MCF 10A (cell line): ENCODE results near the gene SELENOI. TPM values are rescaled to one million over a fixed set of nuclear protein-coding genes. Genes with fewer than 3 reads are reported as not detected.

Source experiments
- BruUV-seq: library from RNA; stranded (reverse); fragments of 400-500 nt; replicated peaks from 2 replicates; lab custom pipeline; 2021; lab: Mats Ljungman, UMichigan
- CTCF ChIA-PET: fragments of 300-600 bp; sonication (Branson Sonifier 250); formaldehyde crosslinking; extraction: SDS; loops from one replicate; lab custom pipeline; 2021; ENCODE audit warnings: antibody characterized with exemption, inconsistent platforms; lab: Yijun Ruan, JAX
- POLR2A ChIA-PET: fragments of 300-600, 350-650 bp; sonication (Branson Sonifier 250); formaldehyde crosslinking; extraction: SDS; loops from one replicate; lab custom pipeline; 2020; ENCODE audit warnings: antibody characterized with exemption, inconsistent platforms; lab: Yijun Ruan, JAX
- DNase-seq: peaks from one replicate; pipeline ENCODE4 v3.0.0-alpha.2; 2018; ENCODE audit not compliant: unreplicated experiment
- H3K27ac Mint-ChIP-seq: one replicate; pipeline ENCODE4 v1.8.0; 2022; ENCODE audit warnings: mild to moderate bottlenecking, low read depth, mixed read lengths; ENCODE audit not compliant: unreplicated experiment
- H3K27me3 Mint-ChIP-seq: one replicate; pipeline ENCODE4 v1.8.0; 2022; ENCODE audit warnings: mixed read lengths; ENCODE audit not compliant: insufficient read depth, unreplicated experiment
- H3K36me3 Mint-ChIP-seq: one replicate; pipeline ENCODE4 v1.8.0; 2022; ENCODE audit warnings: mild to moderate bottlenecking, moderate library complexity, mixed read lengths; ENCODE audit not compliant: insufficient read depth, unreplicated experiment
- H3K4me1 Mint-ChIP-seq: one replicate; pipeline ENCODE4 v1.8.0; 2022; ENCODE audit warnings: mixed read lengths; ENCODE audit not compliant: insufficient read depth, unreplicated experiment
- H3K4me3 Mint-ChIP-seq: one replicate; pipeline ENCODE4 v1.8.0; 2022; ENCODE audit warnings: mild to moderate bottlenecking, moderate library complexity, mixed read lengths; ENCODE audit not compliant: unreplicated experiment
- H3K9me3 Mint-ChIP-seq: one replicate; pipeline ENCODE4 v1.8.0; 2022; ENCODE audit warnings: mixed read lengths; ENCODE audit not compliant: unreplicated experiment
- intact Hi-C: fragments of 100-400 bp; cut with micrococcal nuclease; formaldehyde crosslinking; loops from 2 replicates; pipeline ENCODE4 v1.14.1; 2022
- total RNA-seq: library from RNA; stranded (reverse); gene quantifications from 2 replicates; pipeline ENCODE4 v1.2.3, GENCODE V29; 2022
- TF ChIP-seq, protein P1 (sequence below): fragments of 200-600 bp; IDR thresholded peaks from one replicate; pipeline ENCODE4 v1.8.0; 2022; ENCODE audit warnings: antibody characterized with exemption, mild to moderate bottlenecking; ENCODE audit not compliant: unreplicated experiment

Gene SELENOI
- total RNA-seq, 1 experiment from 2014 or later, result 51.0 TPM

GRCh38 chr2:26333293-26333692, 12.7 kb upstream of the SELENOI start:
- no TSS peak for BruUV-seq
- Mint-ChIP-seq H3K36me3 (no peaks in the 10 kb centered on the region), H3K9me3 (no peaks in the 10 kb centered on the region), H3K27ac (no peak overlapping the region), H3K4me3 (no peak overlapping the region), H3K4me1 (peaks cover 8% of the 10 kb centered on the region), H3K27me3 (peaks cover 21% of the 10 kb centered on the region)
- TF ChIP-seq, protein P1, sequence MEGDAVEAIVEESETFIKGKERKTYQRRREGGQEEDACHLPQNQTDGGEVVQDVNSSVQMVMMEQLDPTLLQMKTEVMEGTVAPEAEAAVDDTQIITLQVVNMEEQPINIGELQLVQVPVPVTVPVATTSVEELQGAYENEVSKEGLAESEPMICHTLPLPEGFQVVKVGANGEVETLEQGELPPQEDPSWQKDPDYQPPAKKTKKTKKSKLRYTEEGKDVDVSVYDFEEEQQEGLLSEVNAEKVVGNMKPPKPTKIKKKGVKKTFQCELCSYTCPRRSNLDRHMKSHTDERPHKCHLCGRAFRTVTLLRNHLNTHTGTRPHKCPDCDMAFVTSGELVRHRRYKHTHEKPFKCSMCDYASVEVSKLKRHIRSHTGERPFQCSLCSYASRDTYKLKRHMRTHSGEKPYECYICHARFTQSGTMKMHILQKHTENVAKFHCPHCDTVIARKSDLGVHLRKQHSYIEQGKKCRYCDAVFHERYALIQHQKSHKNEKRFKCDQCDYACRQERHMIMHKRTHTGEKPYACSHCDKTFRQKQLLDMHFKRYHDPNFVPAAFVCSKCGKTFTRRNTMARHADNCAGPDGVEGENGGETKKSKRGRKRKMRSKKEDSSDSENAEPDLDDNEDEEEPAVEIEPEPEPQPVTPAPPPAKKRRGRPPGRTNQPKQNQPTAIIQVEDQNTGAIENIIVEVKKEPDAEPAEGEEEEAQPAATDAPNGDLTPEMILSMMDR, result no peak
- POLR2A ChIA-PET, result interaction anchor here (0.6 to 1.0 kb wide), 2 partner anchors 37 to 90 kb away, joined by 3 read pairs; partner anchors contain the start of gene HADHA
- DNase-seq, result no peak
- intact Hi-C loops, result loop anchor here (5.0 kb wide), 2 partner anchors 134 to 244 kb away; no protein-coding TSS in a partner anchor
- CTCF ChIA-PET, result no interaction called here

GRCh38 chr2:26335231-26335630, 10.7 kb upstream of the SELENOI start:
- CTCF ChIA-PET, result no interaction called here
- POLR2A ChIA-PET, result interaction anchor here (1.2 to 2.9 kb wide), 2 partner anchors 9 to 13 kb away, joined by 4 to 20 read pairs; partner anchors contain the start of gene SELENOI

GRCh38 chr2:26336719-26337118, 9.2 kb upstream of the SELENOI start:
- H3K9me3 Mint-ChIP-seq, result no peaks in the 10 kb centered on the region
- CTCF ChIA-PET, result no interaction called here
- no TSS peak for BruUV-seq
- DNase-seq, result no peak
- intact Hi-C loops, result no loop called here
- H3K27me3 Mint-ChIP-seq, result peaks cover 21% of the 10 kb centered on the region
- TF ChIP-seq, protein P1, result no peak
- no peak overlapping the region for H3K4me3 Mint-ChIP-seq
- POLR2A ChIA-PET, result interaction anchor here (1.2 to 2.9 kb wide), 2 partner anchors 8 to 10 kb away, joined by 5 to 20 read pairs; partner anchors contain the start of genes ADGRF3 and SELENOI
- peaks cover 6% of the 10 kb centered on the region for H3K36me3 Mint-ChIP-seq
- no peak overlapping the region for H3K27ac Mint-ChIP-seq
- no peaks in the 10 kb centered on the region for H3K4me1 Mint-ChIP-seq

More at GRCh38 chr2:26335231-26335630, 10.7 kb upstream of the SELENOI start:
- Mint-ChIP-seq H3K27ac (no peak overlapping the region), H3K27me3 (peaks cover 21% of the 10 kb centered on the region), H3K4me1 (peaks cover 2% of the 10 kb centered on the region), H3K9me3 (no peaks in the 10 kb centered on the region), H3K4me3 (no peak overlapping the region), H3K36me3 (peaks cover 6% of the 10 kb centered on the region)
- TF ChIP-seq, protein P1, result no peak
- no peak for DNase-seq
- intact Hi-C loops, result no loop called here
- no TSS peak for BruUV-seq

DNA sequence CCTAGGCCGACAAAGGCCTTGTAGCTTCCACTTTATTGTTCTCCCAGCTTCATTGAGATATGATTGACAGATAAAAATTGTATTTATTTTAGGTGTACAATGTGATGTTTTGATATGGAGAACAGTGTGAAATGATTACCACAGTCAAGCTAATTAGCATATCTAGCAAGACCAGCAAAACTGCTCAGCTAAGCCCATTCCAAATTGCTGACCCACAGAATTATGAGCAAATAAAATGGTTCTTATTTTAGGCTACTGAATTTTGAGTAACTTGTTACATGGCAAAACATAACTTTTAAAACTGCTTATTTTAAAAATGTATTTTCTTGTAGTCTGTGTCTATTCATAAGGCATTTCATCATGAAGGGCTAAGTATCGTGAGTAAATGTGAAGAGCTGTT, 8.6 kb upstream of the SELENOI start:
- TF ChIP-seq, protein P1, result no peak
- CTCF ChIA-PET, result interaction anchor here (0.6 to 1.1 kb wide), 2 partner anchors 387 to 406 kb away, joined by 3 to 4 read pairs; no protein-coding TSS in a partner anchor
- POLR2A ChIA-PET, result interaction anchor here (1.0 to 1.2 kb wide), 2 partner anchors 8 to 10 kb away, joined by 4 to 5 read pairs; partner anchors contain the start of genes ADGRF3 and SELENOI
- Mint-ChIP-seq H3K27me3 (peaks cover 21% of the 10 kb centered on the region), H3K9me3 (no peaks in the 10 kb centered on the region), H3K36me3 (peaks cover 6% of the 10 kb centered on the region), H3K4me1 (no peaks in the 10 kb centered on the region), H3K4me3 (no peak overlapping the region), H3K27ac (no peak overlapping the region)
- BruUV-seq, result no TSS peak
- intact Hi-C loops, result no loop called here
- no peak for DNase-seq
